Suprapubic skin (tissue), 4 donors: ENCODE results near the gene UBE2B. TPM values are rescaled to one million over a fixed set of nuclear protein-coding genes. Genes with fewer than 3 reads are reported as not detected.

Source experiments
- DNase-seq, 2 donors: peaks; one replicate each; pipeline ENCODE4 v3.0.0-alpha.2; 2019; ENCODE audit warnings: low spot score in 2 of 2
- H3K27ac ChIP-seq: fragments of 200-600 bp; sonication (generic); one replicate; pipeline ENCODE4 v1.5.1; 2019
- H3K27me3 ChIP-seq: fragments of 200-600 bp; sonication (generic); one replicate; pipeline ENCODE4 v1.5.1; 2019
- H3K36me3 ChIP-seq: fragments of 200-600 bp; sonication (generic); one replicate; pipeline ENCODE4 v1.5.1; 2019
- H3K4me1 ChIP-seq: fragments of 200-600 bp; sonication (generic); one replicate; pipeline ENCODE4 v1.5.1; 2019
- H3K4me3 ChIP-seq: fragments of 200-600 bp; sonication (generic); one replicate; pipeline ENCODE4 v1.5.1; 2019; ENCODE audit warnings: mild to moderate bottlenecking
- H3K9me3 ChIP-seq: fragments of 200-600 bp; sonication (generic); one replicate; pipeline ENCODE4 v1.5.1; 2019
- CTCF ChIP-seq, 2 donors: fragments of 200-600 bp in 1 of 2; fragments of 450-650 bp in 1 of 2; sonication (generic) in 1 of 2; IDR thresholded peaks; one replicate each; pipeline ENCODE4 v1.5.1; 2016 to 2019; ENCODE audit warnings: antibody characterized with exemption in 2 of 2, mild to moderate bottlenecking in 1 of 2, moderate library complexity in 1 of 2
- EP300 ChIP-seq: sonication (generic); formaldehyde crosslinking; IDR thresholded peaks from one replicate; pipeline ENCODE4 v1.6.1; 2017; ENCODE audit warnings: antibody characterized with exemption
- POLR2A ChIP-seq, 2 donors: fragments of 450-650 bp; IDR thresholded peaks; one replicate each; pipeline ENCODE4 v1.6.1; 2017; ENCODE audit warnings: antibody characterized with exemption in 2 of 2, mild to moderate bottlenecking in 2 of 2, moderate library complexity in 2 of 2
- POLR2AphosphoS5 ChIP-seq, 3 donors: sonication (generic); formaldehyde crosslinking; IDR thresholded peaks; one replicate each; pipeline ENCODE4 v1.6.1; 2017; ENCODE audit warnings: antibody characterized with exemption in 3 of 3
- WGBS: methylation state at CpG from one replicate; pipeline ENCODE4 v1.1.5; 2018; 5-methylcytosine and 5-hydroxymethylcytosine counted together
- total RNA-seq, 4 donors: library from RNA; depleted of rRNA; stranded (reverse); fragments of >200 nt; gene quantifications; one replicate each; pipeline ENCODE4 v1.1.0, GENCODE V29; 2016

UBE2B gene
- total RNA-seq, 4 donors from 2014 or later = 33.3 to 110 (median 51.6) TPM

GRCh38 chr5:134398609-134399155 lies 27.3 kb downstream of the UBE2B start:
- DNase-seq = no peak
- H3K4me3 ChIP-seq = no peak overlapping the region
- no peaks in the 10 kb centered on the region for H3K27me3 ChIP-seq
- H3K9me3 ChIP-seq = no peaks in the 10 kb centered on the region
- H3K27ac ChIP-seq = no peak overlapping the region
- TF ChIP-seq POLR2A (IDR thresholded peaks at IDR 0.05) (no peak), POLR2AphosphoS5 (IDR thresholded peaks at IDR 0.05) (no peak), CTCF (IDR thresholded peaks at IDR 0.05) (no peak), EP300 (no peak)
- WGBS = 100% methylated on average over 2 of the region's 2 CpGs
- peaks cover 65% of the 10 kb centered on the region for H3K36me3 ChIP-seq
- no peaks in the 10 kb centered on the region for H3K4me1 ChIP-seq

DNA sequence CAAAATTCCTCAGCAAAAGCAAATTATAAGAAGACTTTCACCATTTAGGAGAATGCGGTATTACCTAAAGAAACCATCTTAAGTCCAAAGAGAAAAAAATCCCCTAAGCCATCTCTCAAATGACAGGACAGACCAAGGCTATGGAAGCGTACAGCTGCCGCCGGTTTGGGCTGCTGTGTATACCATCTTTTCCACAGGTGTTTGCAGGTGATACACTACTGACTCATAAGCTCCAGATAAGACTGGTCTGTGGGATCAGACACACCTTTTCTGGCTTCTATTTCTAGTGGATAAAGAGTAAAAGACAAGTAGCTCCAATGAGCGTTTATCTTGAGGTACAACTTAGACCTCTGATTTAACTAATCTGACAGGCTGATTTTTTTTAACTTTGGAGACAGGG lies 32.6 kb downstream of the UBE2B start:
- WGBS = 78% methylated on average over 5 of the region's 5 CpGs
- peaks cover 2% of the 10 kb centered on the region for H3K4me1 ChIP-seq
- TF ChIP-seq POLR2A (IDR thresholded peaks at IDR 0.05) (no peak), EP300 (no peak), CTCF (IDR thresholded peaks at IDR 0.05) (peak in 1 of 2 donors; percentile 10), POLR2AphosphoS5 (IDR thresholded peaks at IDR 0.05) (no peak)
- H3K27me3 ChIP-seq = no peaks in the 10 kb centered on the region
- H3K4me3 ChIP-seq = no peak overlapping the region
- no peak overlapping the region for H3K27ac ChIP-seq
- H3K36me3 ChIP-seq = peaks cover 22% of the 10 kb centered on the region
- DNase-seq = no peak
- H3K9me3 ChIP-seq = no peaks in the 10 kb centered on the region

GRCh38 chr5:134406390-134406789 lies 35.0 kb downstream of the UBE2B start:
- no peak overlapping the region for H3K27ac ChIP-seq
- H3K4me1 ChIP-seq = peaks cover 26% of the 10 kb centered on the region
- TF ChIP-seq POLR2A (IDR thresholded peaks at IDR 0.05) (no peak), POLR2AphosphoS5 (IDR thresholded peaks at IDR 0.05) (no peak), CTCF (IDR thresholded peaks at IDR 0.05) (no peak), EP300 (no peak)
- H3K36me3 ChIP-seq = peaks cover 12% of the 10 kb centered on the region
- no peak overlapping the region for H3K4me3 ChIP-seq
- H3K27me3 ChIP-seq = no peaks in the 10 kb centered on the region
- DNase-seq = no peak
- WGBS = 70% methylated on average over 1 of the region's 1 CpG
- H3K9me3 ChIP-seq = no peaks in the 10 kb centered on the region

- no peak for TF ChIP-seq POLR2A (IDR thresholded peaks at IDR 0.05)
- TF ChIP-seq POLR2AphosphoS5 (IDR thresholded peaks at IDR 0.05) = no peak
- TF ChIP-seq EP300 = no peak
- no peak for TF ChIP-seq CTCF (IDR thresholded peaks at IDR 0.05)
- H3K9me3 ChIP-seq = no peaks in the 10 kb centered on the region
- WGBS = 44% methylated on average over 6 of the region's 6 CpGs
- DNase-seq = no peak
- H3K4me3 ChIP-seq = no peak overlapping the region
- H3K4me1 ChIP-seq = peaks cover 39% of the 10 kb centered on the region
- H3K36me3 ChIP-seq = peaks cover 5% of the 10 kb centered on the region
- H3K27me3 ChIP-seq = no peaks in the 10 kb centered on the region
- H3K27ac ChIP-seq = no peak overlapping the region
These were observed 38.0 kb downstream of the UBE2B start for GRCh38 chr5:134409321-134409720.

GRCh38 chr5:134410822-134411221 lies 39.5 kb downstream of the UBE2B start:
- H3K27me3 ChIP-seq = no peaks in the 10 kb centered on the region
- H3K4me3 ChIP-seq = peak overlapping the region; percentile 91
- no peaks in the 10 kb centered on the region for H3K9me3 ChIP-seq
- WGBS = 70% methylated on average over 4 of the region's 4 CpGs
- no peak overlapping the region for H3K27ac ChIP-seq
- peaks cover 39% of the 10 kb centered on the region for H3K4me1 ChIP-seq
- H3K36me3 ChIP-seq = peaks cover 5% of the 10 kb centered on the region
- DNase-seq = no peak
- TF ChIP-seq CTCF (IDR thresholded peaks at IDR 0.05) = no peak
- TF ChIP-seq EP300 = no peak
- TF ChIP-seq POLR2A (IDR thresholded peaks at IDR 0.05) = no peak
- TF ChIP-seq POLR2AphosphoS5 (IDR thresholded peaks at IDR 0.05) = no peak
